ENCODE measurements around the gene MED13L.

GRCh38 chr12:116058574-116058973, 218.9 kb downstream of the MED13L start:
- no peak for TF ChIP-seq CTCF (IDR thresholded peaks at IDR 0.05)
- no peak for TF ChIP-seq ZFX (IDR thresholded peaks at IDR 0.05; ENCODE audit: borderline replicate concordance)

Data from 22Rv1 (cell line).